Hair follicular keratinocyte (primary cell): Measurements from ENCODE around the gene ARHGAP32. TPM values are rescaled to one million over a fixed set of nuclear protein-coding genes. Genes with fewer than 3 reads are reported as not detected.

Source experiments
- total RNA-seq: library from RNA; depleted of rRNA; stranded (reverse); fragments of >200 nt; gene quantifications from 2 replicates; pipeline ENCODE4 v1.2.3, GENCODE V29; 2015

The ARHGAP32 gene
- total RNA-seq, result 5.8 and 7.6 TPM in 2 replicates

DNA sequence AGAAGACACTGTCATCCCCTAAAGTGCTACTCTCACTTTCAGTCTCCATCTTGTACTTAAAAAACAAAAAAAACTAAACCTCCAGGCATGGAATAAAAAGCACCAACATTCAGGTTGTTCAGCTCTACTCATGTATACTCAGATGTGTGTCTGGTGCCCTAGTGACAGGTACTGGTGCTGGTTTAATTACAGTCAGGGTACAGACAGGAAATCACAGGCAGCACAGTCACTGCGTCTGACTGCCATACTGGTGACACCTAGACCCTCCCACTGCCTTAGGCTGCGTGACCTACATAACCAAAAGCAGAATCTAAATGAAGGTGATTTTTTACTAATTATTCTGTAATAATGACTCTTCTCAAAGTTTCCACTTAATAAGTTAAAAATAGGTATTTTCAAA is at the start of gene ARHGAP32:
ARHGAP32 (minus strand) TSS at position 176 of the 400 bp plus-strand sequence; CDS start at position 49, 127 bp downstream.

DNA sequence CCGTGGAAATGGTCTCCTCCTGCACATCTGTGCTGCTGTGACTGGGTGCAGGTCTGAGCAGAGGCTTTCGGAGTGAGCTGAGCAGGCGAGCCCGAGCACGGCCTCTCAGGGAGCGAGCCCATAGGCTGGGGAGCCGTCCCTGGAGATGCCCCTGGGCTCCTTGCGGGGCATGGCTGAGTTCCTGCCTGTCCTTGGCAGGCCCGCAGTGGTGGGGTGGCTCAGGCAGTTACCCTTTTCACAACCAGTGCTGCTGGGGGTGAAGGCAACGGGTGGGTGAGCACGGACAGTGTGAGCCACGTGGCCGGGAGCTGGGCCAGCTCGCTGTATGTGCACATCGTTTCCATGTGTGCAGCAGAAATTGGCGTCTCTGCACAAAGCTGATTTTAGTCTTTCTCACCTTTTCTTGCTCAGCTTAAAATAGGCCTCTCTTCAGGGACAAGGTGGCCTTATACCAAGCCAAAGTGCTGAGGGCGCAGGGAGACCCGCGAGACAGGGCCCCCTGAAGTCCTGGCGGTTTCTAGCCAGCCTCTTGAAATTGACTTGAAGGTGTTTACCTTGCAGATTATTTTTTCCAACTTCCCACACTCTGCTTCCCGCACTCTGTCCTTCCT is 249.2 kb downstream of the ARHGAP32 start, which contains the start of gene TP53AIP1:
TP53AIP1 (minus strand) TSS at position 55 of the 611 bp plus-strand sequence. CDS start 5,053 bp downstream, outside the sequence.

Other genes starting within 250 kb of the ARHGAP32 start
- gene TP53AIP1, start 249.5 kb downstream of the ARHGAP32 start, total RNA-seq, result 7.3 and 11.9 TPM in 2 replicates
- 3.4 and 10.9 TPM in 2 replicates for gene BARX2, start 183.5 kb upstream of the ARHGAP32 start, total RNA-seq